Amniotic epithelial cell (primary cell): ENCODE results near the gene PDLIM5.
"Not testable (repeated sequence)": the region's sequence is repeated elsewhere in the genome, so short reads cannot be mapped to it uniquely, and the experiment has no call there.

Source experiments
- DNase-seq: peaks from one replicate; pipeline ENCODE4 v3.0.0-alpha.2; 2010; ENCODE audit warnings: low read depth

The PDLIM5 gene

GRCh38 chr4:94595880-94596483, 144.2 kb downstream of the PDLIM5 start:
- peak; percentile 71 for DNase-seq

GRCh38 chr4:94598758-94599157, 147.0 kb downstream of the PDLIM5 start:
- no peak for DNase-seq

GRCh38 chr4:94603170-94603747, 151.5 kb downstream of the PDLIM5 start:
- DNase-seq: peak; percentile 90

GRCh38 chr4:94605241-94605805, 153.6 kb downstream of the PDLIM5 start:
- DNase-seq: no peak

GRCh38 chr4:94610145-94610544, 158.4 kb downstream of the PDLIM5 start:
- no peak for DNase-seq

GRCh38 chr4:94613248-94613647, 161.5 kb downstream of the PDLIM5 start:
- peak; percentile 70 for DNase-seq

- DNase-seq: no peak
Observed at GRCh38 chr4:94615451-94615850, 163.7 kb downstream of the PDLIM5 start.

- peak; percentile 45 for DNase-seq
Observed at GRCh38 chr4:94621491-94622080, 169.8 kb downstream of the PDLIM5 start.

- DNase-seq: no peak
Observed at GRCh38 chr4:94623126-94623911, 171.6 kb downstream of the PDLIM5 start.

GRCh38 chr4:94626942-94627341, 175.2 kb downstream of the PDLIM5 start:
- DNase-seq: no peak

- DNase-seq: not testable (repeated sequence)
Observed at GRCh38 chr4:94629058-94629457, 177.3 kb downstream of the PDLIM5 start.

GRCh38 chr4:94629837-94630236, 178.1 kb downstream of the PDLIM5 start:
- DNase-seq: no peak

GRCh38 chr4:94634271-94634670, 182.5 kb downstream of the PDLIM5 start:
- no peak for DNase-seq

GRCh38 chr4:94635177-94635576, 183.4 kb downstream of the PDLIM5 start:
- peak; percentile 60 for DNase-seq

- peak; percentile 59 for DNase-seq
Observed at GRCh38 chr4:94636004-94636403, 184.3 kb downstream of the PDLIM5 start.

GRCh38 chr4:94639298-94639697, 187.6 kb downstream of the PDLIM5 start:
- DNase-seq: no peak

- no peak for DNase-seq
Observed at GRCh38 chr4:94640151-94640550, 188.4 kb downstream of the PDLIM5 start.

GRCh38 chr4:94641702-94642560, 190.2 kb downstream of the PDLIM5 start:
- DNase-seq: peak; percentile 66

- no peak for DNase-seq
Observed at GRCh38 chr4:94642561-94642866, 190.8 kb downstream of the PDLIM5 start.

GRCh38 chr4:94648699-94649098, 197.0 kb downstream of the PDLIM5 start:
- DNase-seq: no peak

- DNase-seq: peak; percentile 65
Observed at GRCh38 chr4:94649381-94650133, 197.8 kb downstream of the PDLIM5 start.
